HEK293 (cell line): Measurements from ENCODE around the gene SMAD4.

Source experiments
- REPIN1 ChIP-seq: fragments of 450-650 bp; formaldehyde crosslinking; IDR thresholded peaks from 2 replicates; pipeline ENCODE4 v1.5.1; 2017; ENCODE audit warnings: missing biosample characterization, missing genetic modification characterization, low read depth
- YY1 ChIP-seq: fragments of 450-650 bp; formaldehyde crosslinking; IDR thresholded peaks from 2 replicates; pipeline ENCODE4 v1.5.1; 2018; ENCODE audit warnings: missing biosample characterization, missing genetic modification characterization
- ZBTB20 ChIP-seq: fragments of 450-650 bp; formaldehyde crosslinking; IDR thresholded peaks from 2 replicates; pipeline ENCODE4 v1.5.1; 2016; ENCODE audit warnings: missing biosample characterization, missing genetic modification characterization
- ZNF157 ChIP-seq: fragments of 450-650 bp; formaldehyde crosslinking; IDR thresholded peaks from 2 replicates; pipeline ENCODE4 v1.5.1; 2016; ENCODE audit warnings: missing biosample characterization, missing genetic modification characterization
- ZNF16 ChIP-seq: fragments of 450-650 bp; formaldehyde crosslinking; IDR thresholded peaks from 2 replicates; pipeline ENCODE4 v1.5.1; 2016; ENCODE audit warnings: low read depth, missing biosample characterization, missing genetic modification characterization
- ZNF221 ChIP-seq: fragments of 450-650 bp; formaldehyde crosslinking; IDR thresholded peaks from 2 replicates; pipeline ENCODE4 v1.5.1; 2017; ENCODE audit warnings: missing biosample characterization, missing genetic modification characterization, borderline replicate concordance
- ZNF239 ChIP-seq: fragments of 450-650 bp; formaldehyde crosslinking; IDR thresholded peaks from 2 replicates; pipeline ENCODE4 v1.5.1; 2016; ENCODE audit warnings: missing biosample characterization, missing genetic modification characterization
- ZNF274 ChIP-seq, 2 experiments: fragments of 200-500 bp in 1 of 2; fragments of 450-650 bp in 1 of 2; sonication (Bioruptor generic) in 1 of 2; formaldehyde crosslinking in 1 of 2; IDR thresholded peaks; 2 replicates each; pipeline versions ENCODE4 v1.5.1 to v1.6.1; 2014 to 2016; ENCODE audit warnings: borderline replicate concordance in 1 of 2, inconsistent platforms in 1 of 2, low read length in 1 of 2, missing biosample characterization in 1 of 2, missing genetic modification characterization in 1 of 2
- ZNF302 ChIP-seq: fragments of 450-650 bp; formaldehyde crosslinking; IDR thresholded peaks from 2 replicates; pipeline ENCODE4 v1.5.1; 2016; ENCODE audit warnings: missing biosample characterization, missing genetic modification characterization, low read depth
- ZNF701 ChIP-seq: fragments of 450-650 bp; formaldehyde crosslinking; IDR thresholded peaks from 2 replicates; pipeline ENCODE4 v1.5.1; 2016; ENCODE audit warnings: missing biosample characterization, missing genetic modification characterization
- ZNF76 ChIP-seq: fragments of 450-650 bp; formaldehyde crosslinking; IDR thresholded peaks from 2 replicates; pipeline ENCODE4; 2016; ENCODE audit warnings: low read depth, missing biosample characterization, missing genetic modification characterization, borderline replicate concordance
- TF ChIP-seq, protein P1 (sequence below): fragments of 450-650 bp; formaldehyde crosslinking; IDR thresholded peaks from 2 replicates; pipeline ENCODE4 v1.5.1; 2016; ENCODE audit warnings: missing biosample characterization, missing genetic modification characterization, low read depth
- TF ChIP-seq, protein P2 (sequence below): fragments of 450-650 bp; formaldehyde crosslinking; IDR thresholded peaks from 2 replicates; pipeline ENCODE4 v1.5.1; 2016; ENCODE audit warnings: missing biosample characterization, missing genetic modification characterization
- TF ChIP-seq, protein P3 (sequence below): fragments of 450-650 bp; formaldehyde crosslinking; IDR thresholded peaks from 2 replicates; pipeline ENCODE4 v1.5.1; 2016; ENCODE audit warnings: missing biosample characterization, missing genetic modification characterization

DNA sequence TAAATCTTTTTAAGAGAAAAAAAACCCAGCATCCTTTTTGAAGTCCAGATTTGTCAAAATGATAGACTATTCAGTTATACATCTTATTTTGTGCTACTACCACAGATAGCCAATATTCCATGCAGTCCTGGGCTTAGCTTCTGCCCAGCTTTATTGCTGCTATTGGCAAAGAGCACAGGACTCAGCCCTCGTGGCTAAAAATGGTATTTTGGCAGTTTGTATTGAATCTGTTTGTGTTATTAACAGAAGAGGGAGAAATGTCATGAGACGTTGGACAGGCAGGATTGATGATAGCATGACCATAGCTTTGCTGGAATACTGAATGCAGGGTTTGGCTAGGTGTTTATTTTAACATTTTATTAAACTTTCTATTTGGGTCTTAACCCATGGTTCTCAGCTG is 42.8 kb upstream of the SMAD4 start:
- TF ChIP-seq, protein P1, sequence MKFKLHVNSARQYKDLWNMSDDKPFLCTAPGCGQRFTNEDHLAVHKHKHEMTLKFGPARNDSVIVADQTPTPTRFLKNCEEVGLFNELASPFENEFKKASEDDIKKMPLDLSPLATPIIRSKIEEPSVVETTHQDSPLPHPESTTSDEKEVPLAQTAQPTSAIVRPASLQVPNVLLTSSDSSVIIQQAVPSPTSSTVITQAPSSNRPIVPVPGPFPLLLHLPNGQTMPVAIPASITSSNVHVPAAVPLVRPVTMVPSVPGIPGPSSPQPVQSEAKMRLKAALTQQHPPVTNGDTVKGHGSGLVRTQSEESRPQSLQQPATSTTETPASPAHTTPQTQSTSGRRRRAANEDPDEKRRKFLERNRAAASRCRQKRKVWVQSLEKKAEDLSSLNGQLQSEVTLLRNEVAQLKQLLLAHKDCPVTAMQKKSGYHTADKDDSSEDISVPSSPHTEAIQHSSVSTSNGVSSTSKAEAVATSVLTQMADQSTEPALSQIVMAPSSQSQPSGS (tag by site-specific recombination) = no peak
- TF ChIP-seq, protein P2, sequence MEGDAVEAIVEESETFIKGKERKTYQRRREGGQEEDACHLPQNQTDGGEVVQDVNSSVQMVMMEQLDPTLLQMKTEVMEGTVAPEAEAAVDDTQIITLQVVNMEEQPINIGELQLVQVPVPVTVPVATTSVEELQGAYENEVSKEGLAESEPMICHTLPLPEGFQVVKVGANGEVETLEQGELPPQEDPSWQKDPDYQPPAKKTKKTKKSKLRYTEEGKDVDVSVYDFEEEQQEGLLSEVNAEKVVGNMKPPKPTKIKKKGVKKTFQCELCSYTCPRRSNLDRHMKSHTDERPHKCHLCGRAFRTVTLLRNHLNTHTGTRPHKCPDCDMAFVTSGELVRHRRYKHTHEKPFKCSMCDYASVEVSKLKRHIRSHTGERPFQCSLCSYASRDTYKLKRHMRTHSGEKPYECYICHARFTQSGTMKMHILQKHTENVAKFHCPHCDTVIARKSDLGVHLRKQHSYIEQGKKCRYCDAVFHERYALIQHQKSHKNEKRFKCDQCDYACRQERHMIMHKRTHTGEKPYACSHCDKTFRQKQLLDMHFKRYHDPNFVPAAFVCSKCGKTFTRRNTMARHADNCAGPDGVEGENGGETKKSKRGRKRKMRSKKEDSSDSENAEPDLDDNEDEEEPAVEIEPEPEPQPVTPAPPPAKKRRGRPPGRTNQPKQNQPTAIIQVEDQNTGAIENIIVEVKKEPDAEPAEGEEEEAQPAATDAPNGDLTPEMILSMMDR (tag by site-specific recombination) = no peak
- TF ChIP-seq ZNF221 (tag by site-specific recombination) (no peak), ZNF76 (tag by site-specific recombination) (no peak), YY1 (tag by site-specific recombination) (no peak), ZNF701 (tag by site-specific recombination) (no peak), ZNF274 (IDR thresholded peaks at IDR 0.05; ENCODE audit: low read length) (no peak), ZNF274 (tag by site-specific recombination; IDR thresholded peaks at IDR 0.05; ENCODE audit: borderline replicate concordance) (no peak), ZNF302 (tag by site-specific recombination) (no peak), ZBTB20 (tag by site-specific recombination) (no peak), ZNF239 (tag by site-specific recombination) (no peak), ZNF16 (no peak), ZNF157 (no peak), REPIN1 (tag by site-specific recombination) (no peak)
- TF ChIP-seq, protein P3, sequence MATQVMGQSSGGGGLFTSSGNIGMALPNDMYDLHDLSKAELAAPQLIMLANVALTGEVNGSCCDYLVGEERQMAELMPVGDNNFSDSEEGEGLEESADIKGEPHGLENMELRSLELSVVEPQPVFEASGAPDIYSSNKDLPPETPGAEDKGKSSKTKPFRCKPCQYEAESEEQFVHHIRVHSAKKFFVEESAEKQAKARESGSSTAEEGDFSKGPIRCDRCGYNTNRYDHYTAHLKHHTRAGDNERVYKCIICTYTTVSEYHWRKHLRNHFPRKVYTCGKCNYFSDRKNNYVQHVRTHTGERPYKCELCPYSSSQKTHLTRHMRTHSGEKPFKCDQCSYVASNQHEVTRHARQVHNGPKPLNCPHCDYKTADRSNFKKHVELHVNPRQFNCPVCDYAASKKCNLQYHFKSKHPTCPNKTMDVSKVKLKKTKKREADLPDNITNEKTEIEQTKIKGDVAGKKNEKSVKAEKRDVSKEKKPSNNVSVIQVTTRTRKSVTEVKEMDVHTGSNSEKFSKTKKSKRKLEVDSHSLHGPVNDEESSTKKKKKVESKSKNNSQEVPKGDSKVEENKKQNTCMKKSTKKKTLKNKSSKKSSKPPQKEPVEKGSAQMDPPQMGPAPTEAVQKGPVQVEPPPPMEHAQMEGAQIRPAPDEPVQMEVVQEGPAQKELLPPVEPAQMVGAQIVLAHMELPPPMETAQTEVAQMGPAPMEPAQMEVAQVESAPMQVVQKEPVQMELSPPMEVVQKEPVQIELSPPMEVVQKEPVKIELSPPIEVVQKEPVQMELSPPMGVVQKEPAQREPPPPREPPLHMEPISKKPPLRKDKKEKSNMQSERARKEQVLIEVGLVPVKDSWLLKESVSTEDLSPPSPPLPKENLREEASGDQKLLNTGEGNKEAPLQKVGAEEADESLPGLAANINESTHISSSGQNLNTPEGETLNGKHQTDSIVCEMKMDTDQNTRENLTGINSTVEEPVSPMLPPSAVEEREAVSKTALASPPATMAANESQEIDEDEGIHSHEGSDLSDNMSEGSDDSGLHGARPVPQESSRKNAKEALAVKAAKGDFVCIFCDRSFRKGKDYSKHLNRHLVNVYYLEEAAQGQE = no peak
